Colonic mucosa (tissue), 4 donors: ENCODE results near the gene ISLR. TPM values are rescaled to one million over a fixed set of nuclear protein-coding genes. Genes with fewer than 3 reads are reported as not detected.

Experiments used
- DNase-seq: peaks from one replicate; pipeline ENCODE4 v3.0.0-alpha.2; 2020
- H3K27ac ChIP-seq: fragments of 200-600 bp; one replicate; pipeline ENCODE4 v1.8.0; 2021
- H3K27me3 ChIP-seq: fragments of 200-600 bp; one replicate; pipeline ENCODE4 v1.8.0; 2021
- H3K36me3 ChIP-seq: fragments of 200-600 bp; one replicate; pipeline ENCODE4 v1.8.0; 2021
- H3K4me1 ChIP-seq: fragments of 200-600 bp; one replicate; pipeline ENCODE4 v1.8.0; 2021; ENCODE audit warnings: mild to moderate bottlenecking
- H3K4me3 ChIP-seq: fragments of 200-600 bp; one replicate; pipeline ENCODE4 v1.8.0; 2021
- H3K9ac ChIP-seq, 2 donors: one replicate each; pipeline ENCODE4 v1.7.0; 2013; ENCODE audit warnings: control low read depth in 2 of 2, low read depth in 2 of 2, low read length in 2 of 2
- H3K9me3 ChIP-seq: fragments of 200-600 bp; one replicate; pipeline ENCODE4 v1.8.0; 2021
- intact Hi-C: fragments of 100-400 bp; cut with DNase I; formaldehyde crosslinking; loops from one replicate; pipeline ENCODE4 v1.14.1; 2022
- total RNA-seq, 2 donors: library from RNA; stranded (reverse); fragmentation: NEBNext Ultra II Directional in 1 of 2; extraction: Animal tissue kit (Norgen Biotek cat#: 25700) in 1 of 2; gene quantifications; one replicate each; pipeline ENCODE4 v1.2.1, GENCODE V29; 2021
- TF ChIP-seq, protein P1 (sequence below): fragments of 200-600 bp; IDR thresholded peaks from one replicate; pipeline ENCODE4 v1.8.0; 2022; ENCODE audit warnings: antibody characterized with exemption, mild to moderate bottlenecking
- donor health status: healthy.
- donor health status: DM: no; HTN: no; CAD: no.
- donor health status: DM: no; HTN: no; CAD: no.

The ISLR gene
- total RNA-seq, 2 donors from 2014 or later = 3.6 to 8.5 TPM

DNA sequence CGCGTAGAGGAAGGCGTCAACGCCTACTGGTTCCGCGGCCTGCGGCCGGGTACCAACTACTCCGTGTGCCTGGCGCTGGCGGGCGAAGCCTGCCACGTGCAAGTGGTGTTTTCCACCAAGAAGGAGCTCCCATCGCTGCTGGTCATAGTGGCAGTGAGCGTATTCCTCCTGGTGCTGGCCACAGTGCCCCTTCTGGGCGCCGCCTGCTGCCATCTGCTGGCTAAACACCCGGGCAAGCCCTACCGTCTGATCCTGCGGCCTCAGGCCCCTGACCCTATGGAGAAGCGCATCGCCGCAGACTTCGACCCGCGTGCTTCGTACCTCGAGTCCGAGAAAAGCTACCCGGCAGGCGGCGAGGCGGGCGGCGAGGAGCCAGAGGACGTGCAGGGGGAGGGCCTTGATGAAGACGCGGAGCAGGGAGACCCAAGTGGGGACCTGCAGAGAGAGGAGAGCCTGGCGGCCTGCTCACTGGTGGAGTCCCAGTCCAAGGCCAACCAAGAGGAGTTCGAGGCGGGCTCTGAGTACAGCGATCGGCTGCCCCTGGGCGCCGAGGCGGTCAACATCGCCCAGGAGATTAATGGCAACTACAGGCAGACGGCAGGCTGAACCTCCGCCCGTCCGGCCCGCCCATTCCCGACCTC lies 39.0 kb upstream of the ISLR start:
- peaks cover 90% of the 10 kb centered on the region for H3K27me3 ChIP-seq
- intact Hi-C loops = no loop called here
- TF ChIP-seq, protein P1, sequence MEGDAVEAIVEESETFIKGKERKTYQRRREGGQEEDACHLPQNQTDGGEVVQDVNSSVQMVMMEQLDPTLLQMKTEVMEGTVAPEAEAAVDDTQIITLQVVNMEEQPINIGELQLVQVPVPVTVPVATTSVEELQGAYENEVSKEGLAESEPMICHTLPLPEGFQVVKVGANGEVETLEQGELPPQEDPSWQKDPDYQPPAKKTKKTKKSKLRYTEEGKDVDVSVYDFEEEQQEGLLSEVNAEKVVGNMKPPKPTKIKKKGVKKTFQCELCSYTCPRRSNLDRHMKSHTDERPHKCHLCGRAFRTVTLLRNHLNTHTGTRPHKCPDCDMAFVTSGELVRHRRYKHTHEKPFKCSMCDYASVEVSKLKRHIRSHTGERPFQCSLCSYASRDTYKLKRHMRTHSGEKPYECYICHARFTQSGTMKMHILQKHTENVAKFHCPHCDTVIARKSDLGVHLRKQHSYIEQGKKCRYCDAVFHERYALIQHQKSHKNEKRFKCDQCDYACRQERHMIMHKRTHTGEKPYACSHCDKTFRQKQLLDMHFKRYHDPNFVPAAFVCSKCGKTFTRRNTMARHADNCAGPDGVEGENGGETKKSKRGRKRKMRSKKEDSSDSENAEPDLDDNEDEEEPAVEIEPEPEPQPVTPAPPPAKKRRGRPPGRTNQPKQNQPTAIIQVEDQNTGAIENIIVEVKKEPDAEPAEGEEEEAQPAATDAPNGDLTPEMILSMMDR = peak; percentile 31
- DNase-seq = peak; percentile 54
- no peak overlapping the region for H3K27ac ChIP-seq
- H3K36me3 ChIP-seq = no peaks in the 10 kb centered on the region
- no peaks in the 10 kb centered on the region for H3K9me3 ChIP-seq
- no peak overlapping the region for H3K4me3 ChIP-seq
- H3K4me1 ChIP-seq = no peaks in the 10 kb centered on the region
- no peak overlapping the region for H3K9ac ChIP-seq

DNA sequence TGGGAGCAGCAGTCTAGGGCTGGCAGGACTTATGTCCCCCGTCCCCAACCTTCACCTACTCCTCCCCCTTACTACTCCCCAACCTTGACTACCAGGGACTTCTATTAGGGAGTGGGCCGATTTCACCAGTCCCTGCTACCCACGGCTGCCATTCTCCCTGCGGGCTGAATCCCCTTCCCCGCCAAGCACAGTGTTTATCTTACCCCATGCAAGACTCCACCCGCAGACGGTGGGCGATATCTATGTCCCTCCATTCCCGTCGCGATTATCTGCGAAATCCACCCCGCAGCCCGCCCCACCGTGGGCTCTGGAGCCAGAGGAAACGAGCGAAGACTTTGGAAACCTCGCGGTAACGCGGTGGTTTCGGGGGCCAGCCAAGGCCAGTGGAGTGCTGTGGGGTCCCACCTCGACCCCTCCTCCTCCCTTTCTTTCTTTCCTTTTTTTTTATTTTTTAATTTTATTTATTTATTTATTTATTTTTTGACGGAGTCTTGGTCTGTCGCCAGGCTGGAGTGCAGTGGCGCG lies 38.4 kb upstream of the ISLR start:
- intact Hi-C loops = no loop called here
- TF ChIP-seq, protein P1 = no peak
- no peaks in the 10 kb centered on the region for H3K36me3 ChIP-seq
- no peak for DNase-seq
- no peaks in the 10 kb centered on the region for H3K9me3 ChIP-seq
- H3K4me3 ChIP-seq = no peak overlapping the region
- H3K27ac ChIP-seq = no peak overlapping the region
- H3K27me3 ChIP-seq = peaks cover 84% of the 10 kb centered on the region
- no peak overlapping the region for H3K9ac ChIP-seq
- no peaks in the 10 kb centered on the region for H3K4me1 ChIP-seq

DNA sequence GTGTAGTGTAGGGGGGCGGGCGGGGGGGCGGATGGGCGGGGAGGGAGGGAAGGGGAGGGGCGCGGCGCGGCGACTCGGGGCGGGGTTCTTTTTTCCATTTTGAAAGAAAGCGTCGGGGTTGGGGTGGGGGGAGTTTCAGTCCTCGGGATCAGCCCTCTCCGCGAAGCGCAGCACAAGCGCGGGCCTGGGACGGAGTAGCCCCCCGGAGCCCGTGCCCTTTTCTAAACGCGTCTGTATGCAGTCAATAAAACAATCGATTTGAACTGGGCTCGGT lies 37.0 kb upstream of the ISLR start:
- no peak for DNase-seq
- no peak overlapping the region for H3K9ac ChIP-seq
- H3K36me3 ChIP-seq = no peaks in the 10 kb centered on the region
- H3K27ac ChIP-seq = no peak overlapping the region
- no peaks in the 10 kb centered on the region for H3K4me1 ChIP-seq
- H3K9me3 ChIP-seq = no peaks in the 10 kb centered on the region
- intact Hi-C loops = no loop called here
- H3K27me3 ChIP-seq = peaks cover 70% of the 10 kb centered on the region
- no peak overlapping the region for H3K4me3 ChIP-seq
- TF ChIP-seq, protein P1 = no peak

DNA sequence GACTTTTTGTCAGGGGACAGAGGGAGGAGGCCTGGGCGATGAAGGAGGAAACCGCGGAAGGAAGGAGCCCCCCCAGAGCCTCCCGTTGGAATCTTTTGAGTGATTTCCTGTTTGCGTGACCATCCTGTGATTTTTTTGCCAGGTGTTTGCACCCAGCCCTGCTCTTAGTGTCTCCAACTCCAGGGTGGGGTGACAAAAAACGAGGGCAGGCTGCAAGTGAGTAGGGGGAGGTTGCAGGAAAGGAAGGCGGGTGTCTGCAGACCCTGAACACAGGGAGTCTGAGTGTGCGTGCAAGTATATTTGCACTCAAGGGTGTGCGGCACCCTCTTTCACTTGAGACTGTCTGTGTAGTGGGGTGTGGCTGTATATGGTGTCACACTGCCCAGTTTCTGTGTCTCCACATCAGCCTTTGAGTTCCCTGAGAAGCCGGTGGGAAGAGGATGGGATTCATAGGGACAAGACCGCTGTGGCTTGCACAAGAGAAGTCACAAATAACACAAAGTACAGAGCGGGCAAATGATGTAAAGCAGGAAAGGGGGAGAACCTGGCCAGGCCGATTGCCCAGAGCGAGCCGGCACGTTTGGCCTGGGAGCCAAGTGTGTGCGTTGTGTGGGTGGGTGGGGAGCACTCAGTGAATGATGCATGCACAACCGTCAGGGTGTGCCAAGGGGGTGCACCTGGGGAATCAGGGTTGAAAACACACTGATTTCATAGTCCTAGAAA lies 36.5 kb upstream of the ISLR start:
- Histone ChIP-seq H3K27ac (no peak overlapping the region), H3K4me1 (no peaks in the 10 kb centered on the region), H3K9me3 (no peaks in the 10 kb centered on the region), H3K9ac (no peak overlapping the region), H3K4me3 (no peak overlapping the region), H3K36me3 (no peaks in the 10 kb centered on the region), H3K27me3 (peaks cover 65% of the 10 kb centered on the region)
- intact Hi-C loops = no loop called here
- TF ChIP-seq, protein P1 = no peak
- DNase-seq = no peak

DNA sequence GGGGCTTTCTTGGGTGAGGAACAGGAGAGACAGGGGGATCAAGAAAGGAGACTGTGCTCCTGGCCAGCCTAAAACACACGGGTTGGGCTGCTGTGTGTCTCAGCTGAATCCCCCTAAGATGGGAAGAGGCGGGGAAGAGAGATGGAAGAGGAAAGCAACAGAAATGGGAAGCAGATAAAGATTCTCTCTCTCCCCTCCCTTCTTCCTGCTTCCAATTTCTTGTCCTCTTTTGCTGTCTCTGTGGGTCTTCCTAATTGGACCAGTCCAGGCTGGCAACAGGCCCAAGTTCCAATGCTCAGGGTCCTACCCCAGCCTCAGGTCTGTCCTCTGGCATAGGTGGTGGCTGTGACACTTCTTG lies 36.0 kb upstream of the ISLR start:
- Histone ChIP-seq H3K27ac (no peak overlapping the region), H3K4me1 (no peaks in the 10 kb centered on the region), H3K36me3 (no peaks in the 10 kb centered on the region), H3K4me3 (no peak overlapping the region), H3K9me3 (no peaks in the 10 kb centered on the region), H3K27me3 (peaks cover 60% of the 10 kb centered on the region), H3K9ac (no peak overlapping the region)
- DNase-seq = no peak
- TF ChIP-seq, protein P1 = no peak
- intact Hi-C loops = no loop called here
